NCI-H2107 (cell line): ENCODE data around the gene GSTM3.
"Not testable (repeated sequence)": the region's sequence is repeated elsewhere in the genome, so short reads cannot be mapped to it uniquely, and the experiment has no call there.

Experiments
- DNase-seq: peaks from one replicate; lab custom pipeline; 2025; lab: John Stamatoyannopoulos, UW

Gene GSTM3

GRCh38 chr1:109726728-109727373 lies 14.0 kb downstream of the GSTM3 start:
- DNase-seq = no peak

GRCh38 chr1:109726007-109726406 lies 14.8 kb downstream of the GSTM3 start:
- DNase-seq = no peak

GRCh38 chr1:109725510-109725909 lies 15.3 kb downstream of the GSTM3 start:
- no peak for DNase-seq

GRCh38 chr1:109724933-109725332 lies 15.9 kb downstream of the GSTM3 start:
- no peak for DNase-seq

GRCh38 chr1:109722908-109723691 lies 17.7 kb downstream of the GSTM3 start:
- no peak for DNase-seq

GRCh38 chr1:109721971-109722370 lies 18.9 kb downstream of the GSTM3 start:
- DNase-seq = no peak

GRCh38 chr1:109721042-109721441 lies 19.8 kb downstream of the GSTM3 start:
- DNase-seq = no peak

GRCh38 chr1:109719337-109719837 lies 21.5 kb downstream of the GSTM3 start:
- DNase-seq = no peak

GRCh38 chr1:109718495-109718894 lies 22.3 kb downstream of the GSTM3 start:
- no peak for DNase-seq

- DNase-seq = no peak
These were observed 23.1 kb downstream of the GSTM3 start for GRCh38 chr1:109717729-109718128.

- DNase-seq = no peak
These were observed 24.2 kb downstream of the GSTM3 start for GRCh38 chr1:109716570-109717090.

GRCh38 chr1:109716121-109716520 lies 24.7 kb downstream of the GSTM3 start:
- DNase-seq = no peak

- no peak for DNase-seq
These were observed 26.0 kb downstream of the GSTM3 start for GRCh38 chr1:109714661-109715372.

GRCh38 chr1:109713636-109714035 lies 27.2 kb downstream of the GSTM3 start:
- DNase-seq = no peak

GRCh38 chr1:109712321-109712864 lies 28.4 kb downstream of the GSTM3 start:
- no peak for DNase-seq

GRCh38 chr1:109711593-109712320 lies 29.1 kb downstream of the GSTM3 start, which contains the start of gene GSTM5:
Gene GSTM5 (plus strand): TSS chr1:109712251. CDS start chr1:109712313, 62 bp downstream.
- not testable (repeated sequence) for DNase-seq

GRCh38 chr1:109709822-109710221 lies 31.0 kb downstream of the GSTM3 start:
- DNase-seq = not testable (repeated sequence)

- DNase-seq = not testable (repeated sequence)
These were observed 31.9 kb downstream of the GSTM3 start for GRCh38 chr1:109708949-109709348.

- no peak for DNase-seq
These were observed 35.4 kb downstream of the GSTM3 start for GRCh38 chr1:109705411-109705810.

- no peak for DNase-seq
These were observed 36.7 kb downstream of the GSTM3 start for GRCh38 chr1:109704173-109704572.

GRCh38 chr1:109702940-109703339 lies 37.9 kb downstream of the GSTM3 start:
- not testable (repeated sequence) for DNase-seq
